ENCODE data around the gene PROKR1.

The PROKR1 gene

DNA sequence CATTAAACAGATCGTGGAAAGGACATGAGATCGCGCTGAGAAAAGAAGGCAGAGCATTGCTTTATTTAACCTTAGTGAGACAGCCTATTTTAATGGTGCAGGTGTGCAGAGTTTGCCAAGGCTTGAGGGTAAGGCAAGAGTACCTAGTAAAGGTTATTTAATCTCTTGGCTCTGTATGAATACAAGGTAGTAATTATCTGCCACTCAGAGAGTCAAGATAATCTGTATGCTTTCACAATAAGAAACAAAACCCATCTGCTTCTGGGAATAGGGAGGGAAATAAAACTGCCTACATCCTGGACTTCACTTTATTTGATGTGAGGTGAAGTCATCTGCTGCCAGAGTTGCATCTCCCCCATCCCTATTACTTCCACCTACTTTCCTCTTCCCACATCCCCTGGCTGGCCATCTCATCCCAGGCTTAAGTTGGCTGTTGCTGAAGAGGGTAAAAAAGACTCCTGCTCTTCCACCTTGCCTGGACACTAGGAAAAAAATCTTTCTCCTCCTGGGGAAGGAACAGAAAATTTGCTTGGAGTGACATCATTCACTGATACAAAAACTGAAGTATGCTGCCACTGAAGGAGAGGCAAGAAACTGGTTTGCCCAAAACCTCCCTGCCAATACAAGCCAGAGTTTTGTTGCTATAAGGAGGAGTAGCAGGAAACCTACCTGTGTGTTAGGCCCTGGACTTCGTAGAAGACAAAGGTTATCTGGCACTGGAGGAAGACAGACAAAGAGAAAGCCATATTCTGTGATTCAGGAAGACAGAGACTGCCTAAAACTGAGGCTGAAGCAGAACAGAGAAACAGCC, 55.4 kb downstream of the PROKR1 start:
- DNase-seq (ENCODE audit: low read depth in 2 of 2) = no peak

- no peak for DNase-seq (ENCODE audit: low read depth in 2 of 2)
These were observed 57.2 kb downstream of the PROKR1 start for GRCh38 chr2:68700560-68700959.

GRCh38 chr2:68706637-68707036, 63.3 kb downstream of the PROKR1 start:
- DNase-seq (ENCODE audit: low read depth in 2 of 2) = no peak
